GM19240 (cell line): ENCODE measurements around the gene KLHDC3.
"Not testable (repeated sequence)": the region's sequence is repeated elsewhere in the genome, so short reads cannot be mapped to it uniquely, and the experiment has no call there.

Source experiments
- DNase-seq: peaks from one replicate; pipeline ENCODE4 v3.0.0; 2011; ENCODE audit warnings: low spot score; ENCODE audit not compliant: insufficient read length

KLHDC3 gene

GRCh38 chr6:42988486-42989020, 25.5 kb upstream of the KLHDC3 start:
- DNase-seq = no peak

- no peak for DNase-seq
Measured at GRCh38 chr6:42989923-42990322, 24.1 kb upstream of the KLHDC3 start.

GRCh38 chr6:42993445-42993844, 20.6 kb upstream of the KLHDC3 start:
- no peak for DNase-seq

- no peak for DNase-seq
Measured at GRCh38 chr6:42996513-42996912, 17.5 kb upstream of the KLHDC3 start.

GRCh38 chr6:42998205-42998604, 15.8 kb upstream of the KLHDC3 start:
- not testable (repeated sequence) for DNase-seq

- no peak for DNase-seq
Measured at GRCh38 chr6:43001843-43002242, 12.2 kb upstream of the KLHDC3 start.

GRCh38 chr6:43005844-43006243, 8.2 kb upstream of the KLHDC3 start:
- DNase-seq = no peak

GRCh38 chr6:43006251-43006650, 7.8 kb upstream of the KLHDC3 start:
- no peak for DNase-seq

GRCh38 chr6:43007126-43007525, 6.9 kb upstream of the KLHDC3 start:
- DNase-seq = no peak

GRCh38 chr6:43009124-43009523, 4.9 kb upstream of the KLHDC3 start:
- no peak for DNase-seq

GRCh38 chr6:43011207-43011606, 2.8 kb upstream of the KLHDC3 start:
- no peak for DNase-seq

- no peak for DNase-seq
Measured at GRCh38 chr6:43012364-43012763, 1.7 kb upstream of the KLHDC3 start.

- DNase-seq = no peak
Measured at GRCh38 chr6:43013097-43013842, 779 bp upstream of the KLHDC3 start.

- no peak for DNase-seq
Measured at GRCh38 chr6:43014434-43014909, 423 bp downstream of the KLHDC3 start.

- no peak for DNase-seq
Measured at GRCh38 chr6:43016176-43016942, 2.3 kb downstream of the KLHDC3 start.

GRCh38 chr6:43016943-43017334, 2.9 kb downstream of the KLHDC3 start:
- no peak for DNase-seq

GRCh38 chr6:43019152-43019551, 5.1 kb downstream of the KLHDC3 start:
- DNase-seq = no peak

GRCh38 chr6:43020052-43020705, 6.1 kb downstream of the KLHDC3 start:
- no peak for DNase-seq

- DNase-seq = no peak
Measured at GRCh38 chr6:43020847-43021246, 6.8 kb downstream of the KLHDC3 start.

GRCh38 chr6:43021270-43022047, 7.4 kb downstream of the KLHDC3 start, which contains the start of gene RRP36:
TSS of gene RRP36 (plus strand) at chr6:43021623. CDS start at chr6:43021655, 32 bp downstream.
- peak; percentile 77 for DNase-seq

GRCh38 chr6:43024436-43024835, 10.4 kb downstream of the KLHDC3 start:
- no peak for DNase-seq
